HG02973 (cell line): ENCODE data around the gene GAS2L1.

Experiments
- ATAC-seq: cut with Tn5 transposase; IDR thresholded peaks from one replicate; pipeline ENCODE4 v1.9.1; 2021; ENCODE audit warnings: moderate library complexity; ENCODE audit not compliant: unreplicated experiment

GAS2L1 gene

DNA sequence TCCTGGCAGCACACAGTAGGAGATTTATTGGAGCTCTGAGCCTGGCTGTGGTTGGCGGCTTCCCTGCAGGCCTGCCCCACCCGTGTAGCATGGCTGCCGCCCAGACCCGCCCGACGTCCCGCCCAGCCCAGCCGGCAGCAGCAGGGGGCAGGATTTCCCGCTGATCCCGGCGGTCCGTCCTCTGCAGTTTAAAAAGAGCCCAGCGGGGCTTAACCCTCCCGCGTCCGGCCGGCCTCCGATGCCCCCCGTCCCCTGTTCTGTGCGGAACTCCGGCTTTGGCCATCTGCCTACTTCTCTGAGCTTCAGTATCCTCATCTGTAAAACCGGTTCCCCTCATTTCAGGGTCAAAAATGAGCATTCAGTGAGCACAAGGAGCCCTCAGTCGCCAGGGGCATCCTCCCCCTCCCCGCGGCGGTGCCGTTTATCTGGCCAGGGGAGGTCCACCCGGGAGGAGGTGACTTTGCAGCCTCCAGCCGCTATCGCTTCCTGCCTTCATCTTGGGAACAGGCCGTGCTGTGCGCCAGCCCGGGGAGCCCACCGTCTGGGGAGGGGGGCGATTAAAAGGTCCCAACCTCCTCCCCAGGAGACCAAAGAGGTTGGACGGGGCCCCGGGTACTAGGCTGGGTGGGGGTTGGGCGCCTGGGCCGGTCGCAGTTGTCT lies at the start of gene GAS2L1:
TSS of gene GAS2L1 (plus strand) at position 476 of the 660 bp plus-strand sequence. CDS start 1,456 bp downstream, outside the sequence.
- ATAC-seq, result no peak

DNA sequence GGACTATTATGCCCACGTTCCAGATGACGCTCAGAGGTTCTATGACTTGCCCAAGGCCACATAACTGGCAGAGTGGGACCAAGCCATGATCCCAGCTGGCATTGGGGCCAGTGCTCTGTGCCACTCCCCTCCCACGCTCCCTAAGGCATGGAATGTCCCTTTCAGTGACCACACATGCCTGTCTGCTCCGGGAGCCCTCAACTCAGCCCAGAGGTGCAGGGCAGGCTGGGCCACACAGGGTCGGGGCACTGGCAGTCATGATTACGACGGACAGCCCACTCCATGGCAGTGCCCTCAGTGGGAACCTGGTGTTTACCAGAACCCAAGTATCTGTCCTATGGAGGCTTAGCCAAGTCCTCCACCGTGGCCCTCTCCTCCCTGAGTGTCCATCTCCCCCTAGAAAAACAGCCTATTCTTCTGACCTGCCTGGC lies 48.7 kb upstream of the GAS2L1 start:
- ATAC-seq, result no peak

DNA sequence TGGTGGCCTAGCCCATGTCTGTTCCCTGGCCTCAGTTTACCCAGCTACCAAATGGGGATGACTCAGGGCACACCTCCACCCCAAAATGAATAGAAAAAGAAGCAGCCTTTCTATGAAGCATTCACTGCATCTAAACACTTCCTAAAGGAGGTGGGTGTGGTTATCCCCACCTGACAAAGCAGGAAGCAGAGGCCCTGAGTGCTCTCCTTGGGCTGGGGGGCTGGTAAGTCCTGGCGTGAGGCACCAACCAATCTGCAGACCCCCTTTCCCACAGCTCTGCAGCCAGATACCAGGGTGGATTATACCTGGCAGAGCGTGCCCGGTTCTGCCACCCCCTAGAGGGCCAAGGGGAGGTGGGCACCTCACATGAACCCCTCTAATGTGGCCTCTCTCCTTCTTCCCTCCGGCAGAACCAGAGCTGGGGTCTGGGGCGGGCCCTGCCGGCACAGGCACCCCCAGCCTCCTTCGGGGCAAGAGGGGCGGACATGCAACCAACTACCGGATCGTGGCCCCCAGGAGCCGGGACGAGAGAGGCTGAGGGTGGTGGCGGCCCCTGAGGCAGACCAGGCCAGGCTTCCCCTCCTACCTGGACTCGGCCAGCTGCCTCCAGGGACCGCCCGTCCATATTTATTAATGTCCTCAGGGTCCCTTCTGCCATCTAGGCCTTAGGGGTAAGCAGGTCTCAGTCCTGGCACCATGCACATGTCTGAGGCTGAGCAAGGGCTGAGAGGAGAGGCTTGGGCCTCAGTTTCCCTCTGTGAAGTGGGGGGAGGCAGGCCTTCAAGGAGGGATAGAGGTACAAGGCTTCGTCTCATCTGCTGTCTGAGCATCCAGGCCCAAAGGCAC lies 47.8 kb upstream of the GAS2L1 start:
- no peak for ATAC-seq

DNA sequence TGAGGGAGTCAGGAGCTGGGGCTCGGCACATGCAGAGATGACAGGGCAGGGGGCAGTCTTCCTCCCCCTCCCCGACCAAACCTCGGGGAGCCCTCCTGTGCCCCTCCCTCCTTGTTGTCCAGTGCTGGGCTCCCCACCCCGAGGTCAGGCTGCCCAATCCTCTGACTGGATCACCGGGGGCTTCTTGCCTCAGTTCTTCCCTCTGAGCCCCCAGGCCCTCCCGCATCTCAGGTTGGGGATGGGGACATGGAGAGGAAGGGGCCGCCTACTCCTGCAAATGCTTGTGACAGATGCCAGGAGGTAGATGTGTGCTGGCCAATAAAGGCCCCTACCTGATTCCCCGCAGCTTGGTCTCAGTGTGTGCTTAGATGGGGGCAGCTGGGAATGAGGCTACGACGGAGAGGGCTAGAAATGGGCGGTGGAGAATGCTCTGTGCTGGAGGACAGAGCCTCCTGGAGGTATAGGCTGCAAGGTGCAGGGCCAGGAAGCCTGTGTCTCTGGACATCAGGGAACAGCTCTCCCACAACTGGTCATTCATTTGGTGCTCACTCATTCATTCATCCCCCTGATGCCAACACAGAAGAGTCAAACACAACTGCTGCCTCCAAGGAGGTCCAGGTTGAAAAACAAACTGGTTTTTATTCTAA lies 47.1 kb upstream of the GAS2L1 start:
- no peak for ATAC-seq

DNA sequence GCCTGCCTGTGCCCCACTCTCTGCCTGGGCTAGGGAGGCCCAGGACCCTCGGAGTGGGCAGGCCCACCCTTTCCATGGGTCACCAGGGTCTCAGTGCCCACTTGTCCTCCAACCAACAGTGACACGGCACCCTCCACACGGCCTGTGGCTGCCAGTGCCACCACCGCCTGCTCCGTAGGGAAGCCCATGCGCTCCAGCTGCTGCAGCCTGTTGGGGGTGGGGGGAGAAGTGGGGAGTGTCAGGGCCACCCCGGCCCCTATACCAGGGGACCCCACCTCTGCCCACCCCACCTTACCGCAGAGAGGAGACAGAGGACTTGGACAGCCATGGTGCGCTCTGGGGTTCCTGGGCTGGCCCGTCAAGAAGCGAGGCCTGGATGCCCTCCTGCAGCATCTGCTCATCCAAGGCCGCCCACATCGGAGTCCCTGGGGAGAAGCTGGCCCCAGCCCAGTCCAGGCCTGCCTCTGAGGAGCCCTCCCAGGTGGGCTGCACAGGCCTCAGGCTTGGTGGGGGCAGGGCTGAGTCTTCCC lies 46.4 kb upstream of the GAS2L1 start:
- ATAC-seq, result no peak

DNA sequence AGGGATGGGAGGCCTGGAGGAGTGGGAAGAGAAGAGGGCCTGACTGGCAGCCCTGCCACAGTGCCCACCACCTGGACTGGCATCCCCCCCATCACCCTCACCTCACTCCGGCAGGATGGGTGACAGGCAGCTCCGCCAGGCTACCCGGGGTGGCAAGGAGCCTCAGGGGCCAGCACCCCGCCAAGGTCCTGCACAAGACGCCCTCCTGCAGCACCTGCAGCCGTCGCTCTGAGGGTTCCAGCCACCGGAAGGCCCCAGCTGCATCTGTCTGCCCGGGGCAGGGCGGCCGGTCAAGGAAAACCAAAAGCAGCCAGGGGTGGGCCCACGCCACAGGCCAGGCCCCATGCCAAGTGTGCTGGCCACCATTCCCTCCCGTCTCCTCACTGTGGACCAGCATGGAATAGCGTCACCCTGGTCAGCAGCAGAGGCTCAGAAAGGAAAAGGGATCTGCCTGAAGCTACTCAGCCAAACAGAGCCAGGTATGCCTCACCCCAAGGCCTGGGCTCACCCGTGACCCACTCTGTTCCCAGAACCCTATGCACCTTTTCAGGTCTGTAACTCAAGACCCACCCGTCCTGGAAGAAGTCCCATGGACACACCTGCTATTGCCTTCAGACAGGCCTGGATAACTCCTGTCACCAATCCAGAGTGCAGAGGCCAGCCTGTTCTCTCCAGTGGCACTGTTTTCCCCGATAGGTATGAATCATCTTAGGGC lies 45.7 kb upstream of the GAS2L1 start:
- ATAC-seq, result no peak

DNA sequence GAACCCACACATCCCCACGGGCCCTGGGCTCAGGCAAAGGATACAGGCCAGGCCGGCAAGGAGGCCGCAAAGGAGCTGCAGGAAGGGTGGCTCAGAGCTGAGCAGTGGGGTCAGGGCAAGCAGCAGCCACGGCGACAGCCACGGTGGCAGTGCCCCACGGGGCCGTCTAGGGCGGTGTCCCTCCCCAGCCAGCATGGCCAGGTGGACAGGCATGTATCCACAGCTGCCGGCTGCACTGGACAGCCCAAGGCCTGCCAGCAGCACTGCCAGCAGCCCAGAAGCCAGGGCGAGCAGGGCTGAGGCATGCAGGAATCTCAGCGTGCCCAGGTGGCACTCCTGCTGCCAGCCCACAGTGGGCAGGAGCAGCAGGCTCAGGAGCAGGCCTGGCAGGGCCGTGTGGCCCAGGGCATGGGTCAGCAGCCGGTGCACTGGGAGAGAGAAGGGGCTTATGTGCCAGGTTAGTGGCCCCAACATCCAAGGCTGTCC lies 42.6 kb upstream of the GAS2L1 start:
- no peak for ATAC-seq

DNA sequence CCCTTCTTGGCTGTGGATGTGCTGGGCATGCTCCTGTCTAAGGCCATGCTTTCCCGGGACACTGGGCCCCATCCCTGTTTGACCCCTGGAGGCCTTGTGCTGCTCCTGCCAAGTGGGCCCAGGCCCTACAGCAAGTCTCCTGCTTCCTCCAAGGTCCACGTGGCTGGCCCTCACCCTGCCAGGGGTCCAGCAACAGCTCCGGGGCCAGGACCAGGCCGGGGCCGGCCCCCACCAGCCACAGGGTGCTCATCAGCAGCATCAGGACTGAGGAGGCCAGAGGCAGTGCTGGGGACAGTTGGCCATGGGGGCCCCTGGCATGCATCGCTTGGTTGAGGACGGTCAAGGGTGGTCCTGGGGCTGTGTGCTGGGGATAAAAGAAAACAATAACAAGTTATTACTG lies 41.1 kb upstream of the GAS2L1 start:
- ATAC-seq, result no peak

DNA sequence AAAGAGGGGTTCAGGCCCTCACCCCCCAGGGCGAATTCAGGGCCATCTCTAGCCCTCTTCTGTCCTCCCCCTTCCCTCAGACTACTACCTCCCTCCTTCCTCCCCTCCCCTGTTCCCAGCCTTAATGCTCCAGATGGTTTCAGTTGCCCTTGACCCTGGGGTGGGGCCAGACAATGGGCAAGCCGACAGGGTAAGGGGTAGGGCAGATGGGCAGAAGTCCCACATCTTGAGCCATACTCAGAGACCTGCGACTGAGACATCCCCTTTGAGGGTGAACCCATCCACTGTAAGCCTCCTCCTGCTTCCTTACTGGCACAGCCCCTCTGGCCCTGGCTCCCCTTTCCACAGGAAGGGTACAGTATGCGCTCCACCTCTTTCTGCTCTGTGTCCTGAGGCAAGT lies 40.5 kb upstream of the GAS2L1 start:
- no peak for ATAC-seq

DNA sequence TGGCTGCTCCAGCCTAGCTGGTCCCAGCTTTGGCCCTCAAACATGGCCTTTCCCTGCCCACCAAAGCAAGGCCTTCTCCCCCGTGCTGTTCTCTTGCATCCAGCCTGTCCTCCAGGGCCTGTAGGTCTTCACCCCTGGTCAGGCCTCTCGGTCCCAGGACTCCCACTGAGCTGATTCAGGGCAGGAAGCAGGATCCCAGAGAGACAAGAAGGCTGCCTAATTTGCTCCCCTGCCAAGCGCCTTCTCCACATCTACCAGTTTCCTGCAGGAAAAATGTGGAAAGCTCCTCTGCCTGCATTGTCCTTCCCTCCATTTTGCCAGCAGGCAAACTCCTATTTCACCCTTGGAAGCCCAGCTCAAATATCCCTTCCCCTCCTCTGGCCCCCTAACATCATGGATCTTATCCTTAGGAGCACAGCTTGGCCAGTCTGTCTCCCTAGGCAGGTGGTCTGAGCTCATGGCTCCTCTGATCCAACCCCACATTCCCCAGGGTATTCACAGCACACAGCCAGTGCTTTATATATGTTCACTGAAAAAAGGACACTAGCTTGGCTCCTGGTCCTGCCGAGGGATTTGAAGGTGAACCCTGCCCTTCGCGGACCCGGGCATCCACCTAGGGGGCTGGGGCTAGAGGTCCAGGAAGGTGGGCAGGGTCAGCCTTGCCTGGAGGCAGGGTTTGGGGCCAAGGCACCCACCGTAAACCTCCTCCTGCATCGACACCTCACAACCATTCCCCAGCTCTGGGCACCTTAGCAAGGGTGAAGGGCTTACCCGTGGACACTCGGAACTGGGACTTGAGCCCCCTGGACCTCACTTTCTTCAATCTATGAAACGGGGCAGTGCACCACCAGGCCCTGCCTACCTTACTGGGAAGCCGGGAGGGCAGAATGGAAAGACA lies 39.6 kb upstream of the GAS2L1 start:
- ATAC-seq, result no peak

DNA sequence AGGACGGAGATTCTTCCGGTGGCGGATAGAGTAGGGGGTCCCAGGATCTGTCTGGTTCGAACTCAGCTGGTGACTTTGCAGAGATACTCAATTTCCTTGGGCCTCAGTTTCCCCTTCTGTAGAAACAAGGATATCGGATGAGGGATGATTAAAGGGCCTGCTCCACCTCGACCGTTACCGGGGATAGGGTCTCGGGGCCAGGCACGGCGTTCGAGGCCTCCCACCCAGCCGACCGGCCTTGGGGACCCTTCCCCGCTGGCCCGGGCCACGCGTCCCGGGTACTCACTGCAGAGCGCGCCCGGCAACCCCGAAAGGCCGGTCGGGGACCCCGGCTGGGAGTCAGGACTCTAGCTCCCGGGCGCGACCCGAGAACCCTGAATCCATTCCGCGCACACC lies 39.0 kb upstream of the GAS2L1 start:
- no peak for ATAC-seq

DNA sequence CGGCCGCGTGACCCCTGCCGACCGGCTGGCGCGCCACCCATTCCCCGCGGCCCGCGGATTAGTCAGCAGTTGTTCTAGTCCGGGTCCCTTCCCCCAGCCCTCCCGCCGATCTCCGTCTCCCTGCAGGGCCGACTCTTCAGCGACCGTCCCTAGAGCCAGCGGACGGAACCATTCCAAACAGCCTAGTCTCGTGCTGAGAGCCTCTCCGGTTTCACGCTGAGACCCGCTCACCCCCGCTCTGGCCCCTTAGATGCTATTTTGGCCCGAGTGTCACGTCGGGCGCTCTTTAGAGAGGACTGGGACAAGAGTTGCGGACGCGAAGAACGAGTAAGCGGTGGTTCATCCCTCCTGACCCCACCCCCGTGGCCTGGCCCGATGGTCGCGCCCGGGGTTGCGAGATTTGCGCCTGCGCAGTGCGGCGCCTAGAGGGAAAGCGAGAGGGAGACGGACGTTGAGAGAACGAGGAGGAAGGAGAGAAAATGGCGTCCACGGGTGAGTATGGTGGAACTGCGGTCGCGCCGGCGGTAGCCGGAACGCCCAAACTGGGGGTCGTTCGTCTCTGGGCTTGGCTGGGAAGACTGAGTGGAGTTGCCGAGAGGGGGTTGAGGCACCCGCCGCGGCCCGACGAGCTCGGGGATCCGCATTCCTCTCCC lies 38.5 kb upstream of the GAS2L1 start, which contains the start of the genes EWSR1 and RHBDD3:
TSS of gene EWSR1 (plus strand) at position 411 of the 653 bp plus-strand sequence. CDS start at position 480, 69 bp downstream.
TSS of gene RHBDD3 (minus strand) at position 124 of the 653 bp plus-strand sequence. CDS start 2,355 bp downstream, outside the sequence.
- peak; percentile 65 for ATAC-seq

DNA sequence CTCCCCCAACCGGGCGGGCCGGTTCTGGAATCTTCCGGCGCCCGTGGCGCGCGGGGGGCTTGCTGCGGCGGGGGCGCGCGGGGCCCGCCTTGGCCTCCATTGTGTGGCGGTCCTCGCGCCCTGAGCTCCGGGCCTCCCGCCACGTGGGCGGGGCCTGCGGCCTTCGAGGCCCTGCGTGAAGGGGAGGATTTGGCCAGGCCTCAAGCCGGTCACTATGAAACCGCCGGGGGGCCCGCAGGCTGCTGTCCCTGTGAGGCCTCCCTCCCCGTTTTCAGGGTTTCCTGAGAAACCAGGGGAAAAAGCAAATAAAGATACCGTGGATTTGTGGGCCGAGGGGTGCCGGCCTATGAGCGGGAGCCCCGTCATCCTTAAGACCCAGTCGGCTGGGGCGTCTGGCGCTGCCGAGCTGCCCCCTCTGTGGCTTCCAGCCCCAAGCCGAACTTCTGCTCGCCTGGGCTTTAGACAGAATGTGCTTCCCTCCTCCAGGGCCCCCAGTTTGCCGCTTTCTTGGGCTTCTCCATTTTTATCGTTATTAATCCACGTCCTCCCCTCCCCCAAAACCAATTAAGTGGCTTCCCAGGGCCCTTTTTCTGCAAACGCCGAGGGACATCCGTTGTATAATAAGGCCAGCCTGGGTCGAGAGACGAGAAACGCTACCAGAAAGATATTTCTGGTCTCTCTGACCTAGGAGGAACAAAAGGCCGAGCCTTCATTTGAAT lies 37.8 kb upstream of the GAS2L1 start:
- ATAC-seq, result peak; percentile 17

DNA sequence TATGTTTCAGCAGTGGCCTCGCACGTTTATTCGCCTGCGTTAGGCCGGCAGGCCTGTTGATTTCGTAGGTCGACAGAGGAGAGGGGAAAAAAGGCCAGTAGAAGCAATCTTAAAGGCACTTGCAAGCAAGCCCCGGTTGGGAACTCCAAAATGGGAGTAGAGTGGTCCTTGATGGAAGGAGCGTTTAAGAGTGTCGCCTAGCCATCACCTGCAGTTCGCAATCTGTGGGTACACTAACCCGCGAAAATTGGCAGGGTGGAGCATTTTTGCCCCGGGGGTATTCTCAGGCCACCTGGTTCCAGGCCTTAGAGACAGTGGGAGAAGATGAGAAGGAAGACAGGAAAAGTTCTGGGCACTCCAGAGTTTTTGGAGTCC lies 37.2 kb upstream of the GAS2L1 start:
- ATAC-seq, result no peak

DNA sequence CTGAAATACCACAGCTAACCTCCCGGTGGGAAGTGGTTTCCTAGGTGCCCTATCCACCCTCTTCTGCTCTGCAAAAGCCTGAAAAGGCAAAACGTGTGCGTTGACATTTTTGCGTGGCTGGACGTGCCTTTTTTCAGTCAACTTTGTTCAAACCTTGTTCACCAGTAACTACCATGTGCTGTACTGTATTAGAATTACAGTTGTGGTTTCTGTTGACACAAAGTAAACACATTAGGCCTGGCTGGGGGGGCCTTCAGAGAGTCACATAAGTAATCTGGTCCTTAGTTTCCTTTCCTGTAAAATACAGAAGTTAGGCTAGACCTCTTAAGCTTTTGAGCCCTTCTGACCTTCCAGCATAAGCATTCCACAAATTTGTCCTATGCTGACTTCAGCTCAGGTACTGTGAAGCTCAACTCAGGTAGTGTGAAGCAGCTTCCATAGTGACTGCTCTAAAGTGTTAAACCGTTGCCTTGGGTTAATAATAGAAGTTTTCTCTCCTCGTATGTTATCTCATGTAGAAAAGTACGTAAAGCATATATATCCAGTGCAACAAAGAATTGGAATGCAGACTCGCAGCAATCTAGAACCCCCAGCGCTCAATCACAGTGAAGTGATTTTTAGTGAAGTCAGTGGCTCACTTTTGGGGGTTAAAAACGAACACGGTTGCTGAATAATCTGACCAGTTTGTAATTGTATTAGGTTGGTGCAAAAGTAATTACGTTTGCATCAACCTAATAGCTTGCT lies 36.5 kb upstream of the GAS2L1 start:
- no peak for ATAC-seq

DNA sequence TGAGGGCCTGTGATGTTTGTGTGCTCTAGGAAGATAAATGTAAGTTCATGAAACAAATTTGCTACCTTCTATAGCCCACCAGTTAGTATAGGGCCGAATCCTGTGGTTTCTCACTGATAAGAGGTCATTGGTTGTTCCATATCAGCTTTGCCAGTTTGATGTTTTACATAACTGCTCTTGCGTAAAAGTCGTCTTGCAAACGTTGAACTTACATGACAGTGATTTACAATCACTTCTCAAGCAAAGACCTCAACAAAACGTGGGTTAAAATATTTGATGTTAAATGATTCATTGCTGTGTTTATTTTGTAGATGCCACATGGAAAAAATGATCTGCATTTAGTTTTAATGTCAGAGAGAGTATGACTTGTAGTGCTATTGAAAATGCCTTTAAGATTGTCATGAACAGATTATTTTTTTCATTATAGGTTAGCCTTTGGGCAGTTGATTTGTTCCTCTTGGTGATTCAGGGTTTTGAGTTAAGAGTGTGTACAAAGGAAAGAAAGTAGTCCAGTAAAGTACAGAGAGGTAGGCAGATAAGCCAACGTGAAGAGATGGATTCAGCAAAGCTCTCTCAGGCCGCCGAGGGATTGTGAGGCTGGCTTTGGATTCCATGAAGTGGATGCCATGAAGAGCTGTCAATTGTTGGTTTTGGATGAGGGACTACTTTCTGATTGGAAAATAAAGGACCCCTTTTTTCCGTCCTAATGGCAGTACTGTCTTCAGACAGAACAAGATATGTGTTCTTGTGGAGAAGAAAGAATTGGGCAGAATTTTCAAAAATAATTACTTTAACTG lies 35.8 kb upstream of the GAS2L1 start:
- no peak for ATAC-seq

DNA sequence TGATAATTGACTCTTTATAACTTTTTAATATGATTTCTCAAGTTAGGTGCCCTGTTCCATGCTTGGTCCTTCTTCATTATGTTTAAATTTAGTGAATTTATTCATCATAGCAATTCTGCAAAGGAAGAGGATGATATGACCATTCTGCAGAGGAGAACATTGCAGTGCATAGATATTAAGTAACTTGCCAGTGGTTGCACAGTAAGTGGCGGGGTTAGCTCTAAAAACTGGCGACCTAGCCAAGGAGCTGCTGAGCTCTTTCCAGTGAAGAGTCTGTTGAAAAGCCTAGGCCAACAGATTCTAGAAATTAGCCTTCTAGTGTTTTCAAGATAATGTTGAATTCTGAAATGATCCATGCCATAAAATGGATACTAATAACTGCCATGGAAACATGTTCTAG lies 33.8 kb upstream of the GAS2L1 start:
- no peak for ATAC-seq
